Fibroblast of skin of abdomen (primary cell): Measurements from ENCODE around the gene OGFR.

Experiments
- DNase-seq: peaks from one replicate; pipeline ENCODE4 v3.0.0-alpha.2; 2013

OGFR gene

GRCh38 chr20:62815066-62815991, 10.7 kb downstream of the OGFR start:
- DNase-seq = peak; percentile 43

- DNase-seq = no peak
Measured at GRCh38 chr20:62816031-62816883, 11.6 kb downstream of the OGFR start.

DNA sequence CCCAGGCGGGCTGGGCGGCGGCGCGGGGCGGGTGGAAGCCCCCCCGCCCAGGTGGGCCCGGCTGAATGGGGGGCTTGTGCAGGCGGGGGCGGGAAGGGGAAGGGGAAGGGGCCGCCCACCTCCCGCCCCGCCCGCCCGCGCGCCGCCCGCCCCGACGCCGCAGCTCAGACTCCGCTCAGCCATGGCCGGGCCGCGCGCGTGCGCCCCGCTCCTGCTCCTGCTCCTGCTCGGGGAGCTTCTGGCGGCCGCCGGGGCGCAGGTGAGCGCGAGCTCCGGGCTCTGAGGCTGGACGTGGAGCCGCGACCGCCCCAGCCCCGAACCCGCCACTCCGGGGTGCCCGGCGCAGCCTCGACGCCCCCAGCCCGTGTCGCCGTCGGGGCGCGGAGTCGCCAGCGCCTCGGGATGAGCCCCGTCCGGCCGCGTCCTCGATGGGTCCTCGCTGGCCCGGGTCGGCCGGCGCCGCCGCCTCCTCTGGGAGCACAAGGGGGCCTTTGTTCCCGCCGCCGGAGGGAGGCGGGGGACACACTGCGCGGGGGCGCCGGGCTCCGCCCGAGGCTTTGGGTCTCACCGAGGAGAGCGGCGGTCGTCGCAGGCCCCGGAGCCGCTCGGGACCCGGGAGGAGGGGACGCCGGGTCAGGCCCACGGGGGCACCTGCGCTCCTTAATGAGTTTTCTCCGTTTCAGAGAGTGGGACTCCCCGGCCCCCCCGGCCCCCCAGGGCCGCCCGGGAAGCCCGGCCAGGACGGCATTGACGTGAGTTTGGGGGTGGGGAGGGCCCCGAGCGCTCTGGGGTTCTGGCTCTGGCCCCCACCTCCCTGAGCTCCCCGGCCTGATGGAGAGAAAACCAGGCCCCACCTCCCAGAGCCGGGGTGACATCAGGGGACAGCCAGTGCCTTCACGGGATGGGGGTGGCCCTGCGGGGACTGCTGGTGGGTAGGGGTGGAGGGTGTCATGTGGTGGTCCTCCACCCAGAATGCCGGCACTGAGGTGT, 12.5 kb downstream of the OGFR start, which contains the start of gene COL9A3:
Gene COL9A3, plus strand, starts transcription at position 167 of the 990 bp plus-strand sequence. Its CDS starts 15 bp downstream, at position 182.
- no peak for DNase-seq

- no peak for DNase-seq
Measured at GRCh38 chr20:62817975-62818591, 13.4 kb downstream of the OGFR start.

DNA sequence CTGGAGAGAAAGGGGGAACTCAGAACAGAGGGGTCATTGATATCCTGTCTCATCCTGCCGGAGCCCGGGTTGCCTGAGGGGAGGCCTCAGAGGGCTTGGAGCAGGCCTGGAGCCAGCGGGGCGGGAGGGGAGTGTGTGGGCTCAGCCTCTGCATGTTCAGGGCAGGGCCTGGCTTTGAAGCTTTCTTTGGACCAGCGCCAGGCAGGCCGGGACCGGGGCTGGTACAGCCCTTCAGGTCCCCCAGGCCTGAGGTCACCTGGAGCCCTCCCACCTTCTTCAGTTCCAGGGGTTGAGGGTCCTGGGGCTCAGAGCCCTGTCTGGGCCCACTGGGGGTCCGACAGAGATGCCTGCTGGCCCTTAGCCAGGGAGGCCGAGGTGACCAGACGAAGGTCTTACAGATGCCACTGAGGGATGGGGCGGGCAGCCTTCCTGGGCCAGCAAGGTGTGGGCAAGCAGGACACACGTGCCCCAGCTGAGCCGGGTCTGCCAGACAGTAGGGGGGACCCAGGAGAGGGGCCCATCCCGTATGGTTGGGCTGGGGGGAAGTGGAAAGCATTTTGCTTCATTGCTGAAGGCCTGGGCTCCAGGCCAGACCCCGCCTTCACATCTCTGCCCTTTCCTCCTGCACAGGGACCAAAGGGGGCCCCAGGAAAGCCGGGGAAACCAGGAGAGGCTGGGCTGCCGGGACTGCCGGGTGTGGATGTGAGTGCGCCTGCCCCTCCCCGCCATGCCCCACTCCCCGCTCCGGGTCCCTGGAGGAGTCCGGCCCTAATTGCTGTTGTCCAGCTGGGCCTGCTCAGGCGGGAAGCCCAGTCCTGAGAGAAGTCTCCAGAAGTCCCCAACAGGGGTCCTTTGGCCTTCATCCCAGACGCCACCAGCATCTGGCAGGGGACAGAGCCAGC, 14.2 kb downstream of the OGFR start:
- no peak for DNase-seq

DNA sequence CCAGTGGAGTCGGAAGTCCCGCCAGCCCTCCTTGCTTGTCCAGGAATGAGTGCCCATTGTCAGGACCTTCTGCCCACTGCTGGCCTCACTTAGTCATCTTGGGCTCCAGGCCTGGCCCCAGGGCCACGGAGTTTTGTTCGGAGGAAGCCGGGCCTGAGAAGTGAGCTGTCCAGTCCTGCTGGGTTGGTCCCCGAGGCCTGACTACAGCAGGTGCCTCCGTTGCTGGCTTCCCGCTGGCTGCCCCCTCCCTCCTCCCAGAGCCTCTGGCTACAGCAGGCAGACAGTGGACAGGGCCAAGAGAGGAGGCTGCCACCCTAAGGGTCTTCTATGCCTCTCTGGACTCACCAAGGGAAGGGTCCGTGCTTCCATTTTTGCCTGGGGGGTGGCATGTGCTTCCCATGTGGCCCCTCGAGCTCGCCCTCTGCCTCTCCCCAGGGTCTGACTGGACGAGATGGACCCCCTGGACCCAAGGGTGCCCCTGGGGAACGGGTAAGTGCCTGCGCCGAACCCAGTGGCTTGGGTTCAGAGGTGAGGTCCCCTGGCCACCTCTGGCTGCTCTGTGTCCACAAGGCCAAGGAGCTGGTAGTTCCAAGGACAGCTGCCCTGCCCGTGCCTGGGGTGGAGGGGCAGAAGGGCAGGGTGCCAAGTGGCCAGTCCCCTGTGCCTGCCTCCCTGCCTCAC, 15.0 kb downstream of the OGFR start:
- DNase-seq = no peak

DNA sequence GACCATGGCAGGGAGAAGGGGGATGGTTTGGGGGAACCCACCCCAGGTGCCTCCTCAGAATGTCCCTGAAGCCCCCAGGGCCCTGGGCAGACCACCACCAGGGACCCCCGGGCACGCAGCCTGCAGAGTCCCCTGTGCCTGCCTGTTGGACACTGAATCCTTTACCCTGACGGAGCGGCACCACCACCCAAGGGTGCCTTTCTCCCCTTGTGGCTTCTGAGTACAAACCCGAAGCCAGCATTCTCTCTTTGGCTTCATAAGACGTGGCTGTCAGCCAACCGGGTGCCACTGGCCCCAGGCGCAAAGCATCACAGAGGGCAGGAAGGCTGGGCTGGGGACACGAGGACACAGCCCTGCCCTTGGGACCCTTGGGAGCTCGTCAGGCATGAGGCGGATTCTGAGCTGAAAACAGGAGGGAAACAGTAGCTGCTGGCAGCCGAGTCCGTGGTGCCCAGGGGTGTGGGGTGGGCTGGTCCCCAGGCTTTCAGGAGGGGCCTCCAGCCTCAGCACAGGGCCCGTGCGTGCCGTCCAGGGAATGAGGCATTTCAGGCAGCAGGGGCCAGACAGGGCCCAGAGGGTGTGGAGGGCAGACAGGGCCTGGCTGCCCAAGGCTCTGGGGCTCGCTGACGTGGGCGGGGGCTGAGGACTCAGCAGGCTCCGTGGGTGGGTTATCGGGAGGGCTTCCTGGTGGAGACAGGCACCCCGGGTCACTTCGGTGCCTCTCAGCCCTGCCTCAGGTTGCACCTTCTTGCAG, 15.8 kb downstream of the OGFR start:
- DNase-seq = no peak

- DNase-seq = no peak
Measured at GRCh38 chr20:62820962-62821725, 16.5 kb downstream of the OGFR start.

- DNase-seq = no peak
Measured at GRCh38 chr20:62821726-62822210, 17.1 kb downstream of the OGFR start.

DNA sequence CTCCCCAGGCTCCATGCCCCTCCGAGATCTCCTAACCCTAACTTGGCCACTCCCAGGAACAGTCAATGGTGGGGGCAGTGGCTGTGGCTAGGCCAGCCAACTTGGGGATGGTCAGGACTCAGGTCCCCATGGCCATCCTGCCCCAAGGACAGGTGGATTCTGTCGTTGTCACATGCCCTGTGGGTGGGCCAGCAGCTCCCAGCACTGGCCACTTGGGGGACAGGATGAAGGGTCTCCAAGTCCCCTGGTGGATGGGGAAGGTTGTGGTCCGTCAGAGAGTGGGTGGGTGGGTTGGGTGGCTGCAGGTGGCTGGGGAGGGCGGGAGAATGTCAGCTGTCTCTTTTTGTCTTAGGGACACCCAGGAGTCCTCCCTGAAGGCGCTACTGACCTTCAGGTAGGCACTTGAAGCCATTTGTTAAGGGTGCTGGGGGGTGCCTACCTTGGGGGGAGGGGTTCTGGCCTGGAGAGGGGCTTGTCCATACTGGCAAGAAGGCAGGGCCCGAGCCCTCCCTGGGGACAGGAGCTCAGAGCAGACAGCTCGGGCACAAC, 17.7 kb downstream of the OGFR start:
- no peak for DNase-seq

DNA sequence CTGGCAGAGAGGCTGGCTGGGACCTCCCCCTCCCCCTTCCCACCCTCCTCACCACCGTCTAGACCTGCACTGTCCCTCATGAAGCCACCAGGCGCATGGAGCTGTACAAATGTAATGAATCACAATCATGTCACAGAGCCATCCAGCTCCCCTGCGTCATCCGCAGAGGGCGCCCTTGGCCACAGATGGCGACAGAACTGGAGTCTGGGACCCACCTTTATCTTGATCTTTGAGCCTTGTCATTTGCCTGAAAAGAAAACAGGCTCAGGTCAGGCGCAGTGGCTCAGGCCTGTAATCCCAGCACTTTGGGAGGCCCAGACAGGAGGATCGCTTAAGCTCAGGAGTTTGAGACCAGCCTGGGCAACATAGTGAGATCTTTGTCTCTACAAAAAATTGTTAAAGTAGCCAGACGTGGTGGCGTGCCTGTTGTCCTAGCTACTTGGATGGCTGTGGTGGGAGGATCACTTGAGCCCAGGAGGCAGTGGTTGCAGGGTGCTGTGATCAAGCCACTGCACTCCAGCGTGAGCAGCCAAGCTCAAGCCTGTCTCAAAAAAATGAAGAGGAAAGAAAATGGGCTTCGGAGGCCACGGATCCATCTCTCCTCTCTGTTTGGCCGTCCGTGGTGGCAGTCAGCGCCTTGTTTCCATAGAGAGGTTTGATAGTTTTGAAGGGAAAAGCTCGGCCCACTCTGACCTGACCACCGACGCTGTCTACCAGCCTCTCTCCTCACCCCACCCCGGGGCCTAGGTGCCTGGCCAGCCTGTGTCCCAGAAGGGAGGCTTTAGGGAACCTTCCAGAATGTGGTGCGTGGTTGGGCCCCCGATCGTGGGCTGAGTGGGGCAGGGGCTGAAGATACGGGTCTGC, 18.4 kb downstream of the OGFR start:
- no peak for DNase-seq

DNA sequence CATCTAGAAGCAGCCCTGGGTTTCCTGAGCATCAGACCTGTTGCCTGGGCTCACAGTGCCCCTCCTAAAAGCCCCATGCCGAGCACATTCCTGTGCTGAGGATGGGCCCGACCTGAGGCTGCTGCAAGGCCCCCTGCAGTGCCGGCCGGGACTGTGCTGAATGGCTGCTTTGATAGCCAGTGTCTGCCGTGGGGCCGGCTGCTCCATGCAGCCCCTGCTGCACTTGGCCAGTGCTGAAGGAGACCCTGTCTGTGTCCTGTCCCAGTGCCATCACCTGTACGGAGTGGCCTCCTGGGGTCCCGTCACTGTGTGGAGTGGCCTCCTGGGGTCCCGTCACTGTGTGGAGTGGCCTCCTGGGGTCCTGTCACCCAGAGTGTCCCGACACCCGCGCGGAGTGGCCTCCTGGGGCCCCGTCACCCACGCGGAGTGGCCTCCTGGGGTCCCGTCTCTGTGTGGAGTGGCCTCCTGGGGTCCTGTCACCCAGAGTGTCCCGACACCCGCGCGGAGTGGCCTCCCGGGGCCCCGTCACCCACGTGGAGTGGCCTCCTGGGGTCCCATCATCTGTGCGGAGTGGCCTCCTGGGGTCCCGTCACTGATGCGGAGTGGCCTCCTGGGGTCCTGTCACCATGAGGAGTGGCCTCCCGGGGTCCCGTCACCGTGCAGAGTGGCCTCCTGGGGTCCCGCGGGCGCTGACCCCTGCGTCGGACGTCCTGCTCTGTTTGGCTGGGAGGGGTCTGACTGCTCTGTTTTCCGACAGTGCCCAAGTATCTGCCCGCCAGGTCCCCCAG, 19.2 kb downstream of the OGFR start:
- DNase-seq = no peak

- DNase-seq = peak; percentile 43
Measured at GRCh38 chr20:62824476-62825332, 20.1 kb downstream of the OGFR start.

DNA sequence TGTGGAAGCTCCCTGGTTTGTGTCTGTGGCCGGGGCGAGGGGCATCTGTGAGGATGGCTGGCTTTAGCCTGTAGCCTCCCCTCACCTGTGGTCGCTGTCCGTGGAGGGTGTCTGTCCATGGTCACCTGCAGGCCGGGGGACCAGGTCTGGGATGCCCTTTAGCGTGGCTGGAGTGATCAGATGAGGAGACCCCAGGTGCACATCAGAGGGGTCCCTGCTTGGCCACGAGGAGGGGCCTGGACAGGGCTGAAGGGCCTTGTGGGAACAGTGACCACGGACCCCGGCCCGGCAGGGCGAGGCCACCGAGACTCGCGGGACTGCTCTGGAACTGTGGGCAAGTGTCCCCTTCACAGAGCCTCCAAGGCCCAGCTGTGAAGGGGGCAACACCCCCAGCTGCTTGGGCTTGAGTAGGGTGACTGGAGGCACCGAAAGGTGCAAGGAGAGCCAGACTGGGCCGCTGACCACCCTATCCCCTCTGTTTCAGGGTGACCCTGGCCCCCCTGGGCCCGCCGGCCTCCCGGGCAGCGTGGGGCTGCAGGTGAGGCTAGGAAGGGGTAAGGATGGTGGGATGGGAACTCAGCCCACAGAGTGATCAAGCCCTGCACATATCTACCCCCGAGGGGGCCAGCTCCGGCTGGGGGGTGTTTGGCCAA, 20.8 kb downstream of the OGFR start:
- no peak for DNase-seq
